ENCODE results near the gene PRUNE2. TPM values are rescaled to one million over a fixed set of nuclear protein-coding genes. Genes with fewer than 3 reads are reported as not detected.

Gene PRUNE2
- total RNA-seq, 1 experiment from 2014 or later, result 0.59 TPM

DNA sequence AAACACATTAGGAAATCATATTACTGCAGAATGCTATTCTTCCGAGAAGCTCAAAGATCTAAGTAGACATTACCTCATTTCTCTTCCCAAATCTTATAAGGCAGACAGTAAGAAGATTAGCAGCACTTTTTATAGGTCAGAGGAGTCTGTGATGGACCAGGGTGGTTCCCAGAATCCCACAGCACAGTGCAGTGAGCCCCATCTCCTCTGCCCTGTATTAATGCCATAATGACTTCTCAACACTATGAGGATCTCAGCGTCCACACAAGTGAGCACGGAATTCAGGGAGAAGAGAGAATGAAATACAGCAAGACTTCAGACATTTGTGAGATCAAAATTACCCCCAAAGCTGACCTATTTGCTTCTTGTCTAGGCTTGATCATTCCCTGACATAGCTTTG lies 49.9 kb downstream of the PRUNE2 start:
- RAD21 ChIA-PET (ENCODE audit: low non-redundant PET in 1 of 2, low total read pairs in 2 of 2, uncharacterized antibody in 2 of 2, unreplicated experiment in 2 of 2), result no interaction called here
- ATAC-seq, result no peak
- no peak for TF ChIP-seq SRF (IDR thresholded peaks at IDR 0.05; ENCODE audit: low read depth)
- TF ChIP-seq FOSL1 (IDR thresholded peaks at IDR 0.05; ENCODE audit: low read depth), result no peak
- no peak for TF ChIP-seq CBX3 (IDR thresholded peaks at IDR 0.05; ENCODE audit: low read depth)
- no peak overlapping the region for H3K9ac ChIP-seq (ENCODE audit: low read length)
- no peaks in the 10 kb centered on the region for H4K20me1 ChIP-seq (ENCODE audit: insufficient read depth)
- intact Hi-C loops (cut with micrococcal nuclease), result no loop called here
- H3K4me1 ChIP-seq (ENCODE audit: control insufficient read depth in 1 of 2, insufficient read depth in 2 of 2, low read length in 2 of 2), result no peaks in the 10 kb centered on the region
- no peaks in the 10 kb centered on the region for H3K79me2 ChIP-seq (ENCODE audit: insufficient read depth, low read length)
- H3K9me2 ChIP-seq (ENCODE audit: insufficient read depth), result no peaks in the 10 kb centered on the region
- no peak overlapping the region for H3K4me3 ChIP-seq (replicated peaks in 1 of 2; ENCODE audit: low read depth in 1 of 2, low read length in 2 of 2)
- no peak overlapping the region for H3K27ac ChIP-seq (ENCODE audit: low read depth, low read length)
- no peak for DNase-seq (ENCODE audit: low read depth, low spot score)
- H3K4me2 ChIP-seq (ENCODE audit: low read length), result no peak overlapping the region
- POLR2A ChIA-PET, result no interaction called here
- no peaks in the 10 kb centered on the region for H3K9me3 ChIP-seq (ENCODE audit: control insufficient read depth in 1 of 2, insufficient read depth in 1 of 2, low read depth in 1 of 2, low read length in 2 of 2)
- CTCF ChIA-PET, result no interaction called here
- H3K36me3 ChIP-seq (ENCODE audit: control insufficient read depth in 1 of 2, insufficient read depth in 2 of 2, low read length in 2 of 2), result no peaks in the 10 kb centered on the region
- no peak overlapping the region for H2AFZ ChIP-seq (ENCODE audit: low read depth, low read length, poor library complexity, severe bottlenecking)
- H3K27me3 ChIP-seq (ENCODE audit: insufficient read depth, low read length), result no peaks in the 10 kb centered on the region
- BruUV-seq (replicated peaks), result no TSS peak

GRCh38 chr9:76855015-76855414 lies 50.9 kb downstream of the PRUNE2 start:
- Histone ChIP-seq H2AFZ (ENCODE audit: low read depth, low read length, poor library complexity, severe bottlenecking) (no peak overlapping the region), H3K79me2 (ENCODE audit: insufficient read depth, low read length) (no peaks in the 10 kb centered on the region), H4K20me1 (ENCODE audit: insufficient read depth) (no peaks in the 10 kb centered on the region), H3K9me2 (ENCODE audit: insufficient read depth) (no peaks in the 10 kb centered on the region), H3K4me1 (ENCODE audit: control insufficient read depth in 1 of 2, insufficient read depth in 2 of 2, low read length in 2 of 2) (no peaks in the 10 kb centered on the region), H3K27me3 (ENCODE audit: insufficient read depth, low read length) (no peaks in the 10 kb centered on the region), H3K4me3 (replicated peaks in 1 of 2; ENCODE audit: low read depth in 1 of 2, low read length in 2 of 2) (no peak overlapping the region), H3K9me3 (ENCODE audit: control insufficient read depth in 1 of 2, insufficient read depth in 1 of 2, low read depth in 1 of 2, low read length in 2 of 2) (no peaks in the 10 kb centered on the region), H3K36me3 (ENCODE audit: control insufficient read depth in 1 of 2, insufficient read depth in 2 of 2, low read length in 2 of 2) (no peaks in the 10 kb centered on the region), H3K9ac (ENCODE audit: low read length) (no peak overlapping the region), H3K4me2 (ENCODE audit: low read length) (no peak overlapping the region), H3K27ac (ENCODE audit: low read depth, low read length) (no peak overlapping the region)
- RAD21 ChIA-PET (ENCODE audit: low non-redundant PET in 1 of 2, low total read pairs in 2 of 2, uncharacterized antibody in 2 of 2, unreplicated experiment in 2 of 2), result no interaction called here
- POLR2A ChIA-PET, result no interaction called here
- no TSS peak for BruUV-seq (replicated peaks)
- CTCF ChIA-PET, result no interaction called here
- TF ChIP-seq REST (IDR thresholded peaks at IDR 0.05; ENCODE audit: low read depth) (no peak), EZH2phosphoT487 (IDR thresholded peaks at IDR 0.05; ENCODE audit: borderline replicate concordance) (no peak), ELF1 (IDR thresholded peaks at IDR 0.05; ENCODE audit: borderline replicate concordance, low read depth) (no peak), MAX (IDR thresholded peaks at IDR 0.05) (no peak), CBX3 (IDR thresholded peaks at IDR 0.05; ENCODE audit: low read depth) (no peak), EZH2 (IDR thresholded peaks at IDR 0.05) (no peak)
- TF ChIP-seq, protein P1, sequence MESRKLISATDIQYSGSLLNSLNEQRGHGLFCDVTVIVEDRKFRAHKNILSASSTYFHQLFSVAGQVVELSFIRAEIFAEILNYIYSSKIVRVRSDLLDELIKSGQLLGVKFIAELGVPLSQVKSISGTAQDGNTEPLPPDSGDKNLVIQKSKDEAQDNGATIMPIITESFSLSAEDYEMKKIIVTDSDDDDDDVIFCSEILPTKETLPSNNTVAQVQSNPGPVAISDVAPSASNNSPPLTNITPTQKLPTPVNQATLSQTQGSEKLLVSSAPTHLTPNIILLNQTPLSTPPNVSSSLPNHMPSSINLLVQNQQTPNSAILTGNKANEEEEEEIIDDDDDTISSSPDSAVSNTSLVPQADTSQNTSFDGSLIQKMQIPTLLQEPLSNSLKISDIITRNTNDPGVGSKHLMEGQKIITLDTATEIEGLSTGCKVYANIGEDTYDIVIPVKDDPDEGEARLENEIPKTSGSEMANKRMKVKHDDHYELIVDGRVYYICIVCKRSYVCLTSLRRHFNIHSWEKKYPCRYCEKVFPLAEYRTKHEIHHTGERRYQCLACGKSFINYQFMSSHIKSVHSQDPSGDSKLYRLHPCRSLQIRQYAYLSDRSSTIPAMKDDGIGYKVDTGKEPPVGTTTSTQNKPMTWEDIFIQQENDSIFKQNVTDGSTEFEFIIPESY (IDR thresholded peaks at IDR 0.05; ENCODE audit: extremely low read depth, insufficient replicate concordance, low read length), result no peak
- intact Hi-C loops (cut with micrococcal nuclease), result no loop called here
- ATAC-seq (no peak), DNase-seq (ENCODE audit: low read depth, low spot score) (no peak)

Data from HCT116 (cell line).